Lower leg skin (tissue), 4 donors: ENCODE results near the gene ZNF608. TPM values are rescaled to one million over a fixed set of nuclear protein-coding genes. Genes with fewer than 3 reads are reported as not detected.

ENCODE experiments used
- DNase-seq, 2 donors: peaks; one replicate each; pipeline ENCODE4 v3.0.0-alpha.2; 2019; ENCODE audit warnings: low spot score in 2 of 2
- H3K4me3 ChIP-seq: fragments of 200-600 bp; sonication (generic); 2 replicates; pipeline ENCODE4 v1.5.1; 2017; ENCODE audit warnings: mild to moderate bottlenecking, low read depth; ENCODE audit not compliant: poor library complexity, severe bottlenecking
- CTCF ChIP-seq, 3 donors: fragments of 450-650 bp; IDR thresholded peaks; one replicate each; pipeline ENCODE4 v1.5.1; 2016; ENCODE audit warnings: antibody characterized with exemption in 3 of 3, mild to moderate bottlenecking in 3 of 3, moderate library complexity in 2 of 3
- POLR2A ChIP-seq, 2 donors: fragments of 450-650 bp; IDR thresholded peaks; one replicate each; pipeline ENCODE4 v1.6.1; 2016 to 2017; ENCODE audit warnings: antibody characterized with exemption in 2 of 2, mild to moderate bottlenecking in 1 of 2, moderate library complexity in 1 of 2
- WGBS, 2 donors: methylation state at CpG; one replicate each; pipeline ENCODE4 v1.1.5; 2018; 5-methylcytosine and 5-hydroxymethylcytosine counted together
- intact Hi-C: fragments of 100-400 bp; cut with DNase I; formaldehyde crosslinking; loops from one replicate; pipeline ENCODE4 v1.15.0; 2023; ENCODE audit warnings: low total_unique reads
- total RNA-seq, 4 donors: library from RNA; depleted of rRNA; stranded (reverse); fragments of >200 nt; gene quantifications; one replicate each; pipeline ENCODE4 v1.1.0, GENCODE V29; 2016

ZNF608 gene
- total RNA-seq, 4 donors from 2014 or later, result 3.8 to 11.6 (median 6.7) TPM

GRCh38 chr5:124748687-124749594 lies 2.5 kb upstream of the ZNF608 start:
- intact Hi-C loops, result no loop called here
- peak overlapping the region; percentile 19 for H3K4me3 ChIP-seq
- DNase-seq, result peak; percentile 80 to 93
- no peak for TF ChIP-seq CTCF (IDR thresholded peaks at IDR 0.05)
- TF ChIP-seq POLR2A (IDR thresholded peaks at IDR 0.05), result no peak
- 12 to 13% methylated on average over 25 of the region's 25 CpGs for WGBS, 2 donors

- intact Hi-C loops, result no loop called here
- TF ChIP-seq POLR2A (IDR thresholded peaks at IDR 0.05) (no peak), CTCF (IDR thresholded peaks at IDR 0.05) (no peak)
- DNase-seq, result no peak
- H3K4me3 ChIP-seq, result peak overlapping the region; percentile 19
- WGBS, 2 donors, result 1 to 4% methylated on average over 17 of the region's 17 CpGs
These were observed 1.6 kb upstream of the ZNF608 start for GRCh38 chr5:124747791-124748686.

- WGBS, 2 donors, result 1% methylated on average over 32 of the region's 32 CpGs
- intact Hi-C loops, result no loop called here
- TF ChIP-seq POLR2A (IDR thresholded peaks at IDR 0.05) (no peak), CTCF (IDR thresholded peaks at IDR 0.05) (no peak)
- peak overlapping the region; percentile 19 for H3K4me3 ChIP-seq
- DNase-seq, result peak; percentile 88 to 95
These were observed 714 bp upstream of the ZNF608 start for GRCh38 chr5:124746916-124747790.

- no peak overlapping the region for H3K4me3 ChIP-seq
- WGBS, 2 donors, result 47 to 56% methylated on average over 8 of the region's 8 CpGs
- DNase-seq, result no peak
- TF ChIP-seq POLR2A (IDR thresholded peaks at IDR 0.05) (no peak), CTCF (IDR thresholded peaks at IDR 0.05) (no peak)
- intact Hi-C loops, result no loop called here
These were observed 1.2 kb downstream of the ZNF608 start for GRCh38 chr5:124745007-124745927.
